ENCODE measurements around the gene SRSF2. TPM values are rescaled to one million over a fixed set of nuclear protein-coding genes. Genes with fewer than 3 reads are reported as not detected.
A peak's percentile ranks its signal among the peaks of the same experiment; 100 is the strongest.

Gene SRSF2
- polyA plus RNA-seq, 2 of the 4 experiments (the other 2 are of a cell fraction), result 338 to 412 TPM

DNA sequence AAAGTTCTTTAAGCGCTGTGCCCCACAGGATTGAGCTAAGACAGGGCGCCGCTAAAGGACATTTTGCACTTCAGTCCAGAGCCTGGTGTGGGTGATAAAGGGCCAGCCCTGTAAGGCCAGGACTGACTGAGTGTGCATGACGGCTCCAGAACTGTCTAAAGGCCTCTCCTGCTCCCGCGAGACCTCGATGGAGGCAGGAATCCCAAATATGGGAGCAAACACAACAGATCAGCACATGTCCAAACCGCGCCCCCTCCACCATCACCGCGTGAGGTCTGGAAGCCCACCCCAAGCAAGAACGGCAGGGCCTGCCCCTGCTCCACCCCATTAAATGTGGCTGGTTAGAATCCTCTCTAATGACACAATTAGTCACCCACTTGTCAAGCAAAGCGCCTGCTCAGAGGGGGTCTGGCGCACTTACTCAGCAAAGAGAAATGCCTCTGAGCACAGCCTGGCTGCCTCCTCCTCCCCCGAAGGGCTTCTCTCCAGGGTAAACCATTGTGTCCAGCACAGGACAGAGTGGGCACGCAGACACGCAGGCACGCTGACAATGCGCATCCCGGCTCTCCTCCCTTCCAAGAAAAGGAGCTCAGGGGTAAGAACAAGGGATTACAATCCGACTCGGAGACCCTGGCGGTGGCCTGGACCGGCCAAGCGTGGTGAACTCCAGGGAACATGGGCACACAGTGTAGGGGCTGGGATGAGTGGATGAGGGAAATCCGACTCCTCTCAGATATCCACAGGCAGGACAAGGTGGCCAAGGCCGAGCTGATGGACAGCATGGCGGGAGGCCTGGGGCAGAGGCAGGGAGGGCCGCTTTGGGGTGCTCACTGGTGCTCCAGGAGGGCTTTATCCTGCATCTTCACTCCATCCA is 27.8 kb downstream of the SRSF2 start:
- Histone ChIP-seq H3K9me3 (no peaks in the 10 kb centered on the region), H3K4me3 (peak overlapping the region; percentile 60), H3K4me2 (peak overlapping the region; percentile 98), H3K27ac (peak overlapping the region; percentile 73 to 88; a peak in 5 of 6 replicates), H3K4me1 (peaks cover 22% of the 10 kb centered on the region)
- 89% methylated on average over 29 of the region's 29 CpGs for WGBS (ENCODE audit: missing lambda C conversion rate)
- ChIA-PET POLR2A (interaction anchor here (1.2 kb wide), 1 partner anchor 152 kb away, joined by 4 read pairs; no protein-coding TSS in a partner anchor), CTCF (interaction anchor here (0.9 to 26.0 kb wide), 11 partner anchors 9 to 195 kb away, joined by 3 to 456 read pairs (median 5); partner anchors contain the start of genes JMJD6 and METTL23)
- no peak for FAIRE-seq
- no peak for TF ChIP-seq CHD2 (IDR thresholded peaks at IDR 0.05; ENCODE audit: low read length, partially characterized antibody)
- TF ChIP-seq, protein P1, sequence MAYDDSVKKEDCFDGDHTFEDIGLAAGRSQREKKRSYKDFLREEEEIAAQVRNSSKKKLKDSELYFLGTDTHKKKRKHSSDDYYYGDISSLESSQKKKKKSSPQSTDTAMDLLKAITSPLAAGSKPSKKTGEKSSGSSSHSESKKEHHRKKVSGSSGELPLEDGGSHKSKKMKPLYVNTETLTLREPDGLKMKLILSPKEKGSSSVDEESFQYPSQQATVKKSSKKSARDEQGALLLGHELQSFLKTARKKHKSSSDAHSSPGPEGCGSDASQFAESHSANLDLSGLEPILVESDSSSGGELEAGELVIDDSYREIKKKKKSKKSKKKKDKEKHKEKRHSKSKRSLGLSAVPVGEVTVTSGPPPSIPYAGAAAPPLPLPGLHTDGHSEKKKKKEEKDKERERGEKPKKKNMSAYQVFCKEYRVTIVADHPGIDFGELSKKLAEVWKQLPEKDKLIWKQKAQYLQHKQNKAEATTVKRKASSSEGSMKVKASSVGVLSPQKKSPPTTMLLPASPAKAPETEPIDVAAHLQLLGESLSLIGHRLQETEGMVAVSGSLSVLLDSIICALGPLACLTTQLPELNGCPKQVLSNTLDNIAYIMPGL (CRISPR knock-in tag; IDR thresholded peaks at IDR 0.05; ENCODE audit: borderline replicate concordance), result no peak
- TF ChIP-seq, protein P2, sequence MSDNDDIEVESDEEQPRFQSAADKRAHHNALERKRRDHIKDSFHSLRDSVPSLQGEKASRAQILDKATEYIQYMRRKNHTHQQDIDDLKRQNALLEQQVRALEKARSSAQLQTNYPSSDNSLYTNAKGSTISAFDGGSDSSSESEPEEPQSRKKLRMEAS (IDR thresholded peaks at IDR 0.05), result 0 out of 2 replicates have a peak, but pooled peaks have one; percentile 23
- no peak for TF ChIP-seq JUN (IDR thresholded peaks at IDR 0.05)
- TF ChIP-seq, protein P3, sequence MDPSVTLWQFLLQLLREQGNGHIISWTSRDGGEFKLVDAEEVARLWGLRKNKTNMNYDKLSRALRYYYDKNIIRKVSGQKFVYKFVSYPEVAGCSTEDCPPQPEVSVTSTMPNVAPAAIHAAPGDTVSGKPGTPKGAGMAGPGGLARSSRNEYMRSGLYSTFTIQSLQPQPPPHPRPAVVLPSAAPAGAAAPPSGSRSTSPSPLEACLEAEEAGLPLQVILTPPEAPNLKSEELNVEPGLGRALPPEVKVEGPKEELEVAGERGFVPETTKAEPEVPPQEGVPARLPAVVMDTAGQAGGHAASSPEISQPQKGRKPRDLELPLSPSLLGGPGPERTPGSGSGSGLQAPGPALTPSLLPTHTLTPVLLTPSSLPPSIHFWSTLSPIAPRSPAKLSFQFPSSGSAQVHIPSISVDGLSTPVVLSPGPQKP (IDR thresholded peaks at IDR 0.05; ENCODE audit: low read depth, low read length), result no peak
- TF ChIP-seq POLR2A (IDR thresholded peaks at IDR 0.05; ENCODE audit: low read length), result peak; percentile 5; the same call in 1 of the 2 replicates
- TF ChIP-seq FOSL2 (IDR thresholded peaks at IDR 0.05), result no peak
- peak; percentile 47; the same call in 1 of the 2 replicates for TF ChIP-seq FOSL2 (CRISPR knock-in tag; IDR thresholded peaks at IDR 0.05)
- peak; percentile 1 to 45; a peak in 3 of 6 replicates for ATAC-seq
- DNase-seq (ENCODE audit: low read depth in 1 of 2, low spot score in 1 of 2), result peak in 1 of 2 experiments; percentile 29

DNA sequence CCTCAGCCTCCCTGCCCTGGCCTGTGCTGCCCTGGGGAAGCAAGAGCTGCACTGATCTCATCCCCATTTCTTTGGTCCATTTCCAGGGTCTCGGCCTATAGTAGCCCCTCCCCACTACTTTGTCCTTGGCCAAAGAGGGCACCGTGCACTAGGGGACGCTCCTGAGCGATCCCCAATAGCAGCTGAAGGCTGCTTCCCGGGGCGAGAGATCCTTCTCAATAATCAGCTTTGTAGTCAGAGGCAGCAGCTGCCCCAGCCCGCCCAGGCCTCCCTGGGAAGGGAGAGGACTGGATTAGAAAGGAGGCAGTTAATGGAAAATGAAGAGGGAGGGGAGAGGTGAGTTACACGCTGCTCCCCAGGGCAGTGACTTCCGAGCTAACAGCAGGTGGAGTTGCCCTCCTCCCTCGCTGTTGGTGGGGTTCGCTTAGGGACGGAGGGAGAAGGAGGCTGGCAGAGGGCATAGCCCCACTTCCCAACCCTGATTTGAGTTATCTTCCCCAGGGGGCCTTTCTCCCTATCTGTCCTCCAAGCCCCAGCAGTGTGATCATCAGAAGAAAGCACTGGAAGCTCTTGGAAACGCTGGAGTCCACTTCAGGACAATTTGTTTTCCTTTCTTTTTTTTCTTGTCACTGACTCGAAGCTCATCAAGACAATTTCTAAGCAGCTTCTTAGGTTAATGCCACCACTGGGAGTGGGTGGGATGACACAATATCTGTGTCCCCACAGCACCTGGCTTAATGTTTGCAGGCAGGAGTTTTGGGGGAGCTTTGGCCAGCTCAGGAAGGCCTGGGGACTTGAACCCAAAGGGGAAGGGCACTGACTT is 28.9 kb downstream of the SRSF2 start:
- H3K9me3 ChIP-seq, result no peaks in the 10 kb centered on the region
- ChIA-PET CTCF (interaction anchor here (0.9 to 26.0 kb wide), 10 partner anchors 11 to 250 kb away, joined by 3 to 456 read pairs (median 4); partner anchors contain the start of genes JMJD6 and METTL23), POLR2A (no interaction called here)
- peaks cover 22% of the 10 kb centered on the region for H3K4me1 ChIP-seq
- no peak overlapping the region for H3K4me2 ChIP-seq
- TF ChIP-seq, protein P4, sequence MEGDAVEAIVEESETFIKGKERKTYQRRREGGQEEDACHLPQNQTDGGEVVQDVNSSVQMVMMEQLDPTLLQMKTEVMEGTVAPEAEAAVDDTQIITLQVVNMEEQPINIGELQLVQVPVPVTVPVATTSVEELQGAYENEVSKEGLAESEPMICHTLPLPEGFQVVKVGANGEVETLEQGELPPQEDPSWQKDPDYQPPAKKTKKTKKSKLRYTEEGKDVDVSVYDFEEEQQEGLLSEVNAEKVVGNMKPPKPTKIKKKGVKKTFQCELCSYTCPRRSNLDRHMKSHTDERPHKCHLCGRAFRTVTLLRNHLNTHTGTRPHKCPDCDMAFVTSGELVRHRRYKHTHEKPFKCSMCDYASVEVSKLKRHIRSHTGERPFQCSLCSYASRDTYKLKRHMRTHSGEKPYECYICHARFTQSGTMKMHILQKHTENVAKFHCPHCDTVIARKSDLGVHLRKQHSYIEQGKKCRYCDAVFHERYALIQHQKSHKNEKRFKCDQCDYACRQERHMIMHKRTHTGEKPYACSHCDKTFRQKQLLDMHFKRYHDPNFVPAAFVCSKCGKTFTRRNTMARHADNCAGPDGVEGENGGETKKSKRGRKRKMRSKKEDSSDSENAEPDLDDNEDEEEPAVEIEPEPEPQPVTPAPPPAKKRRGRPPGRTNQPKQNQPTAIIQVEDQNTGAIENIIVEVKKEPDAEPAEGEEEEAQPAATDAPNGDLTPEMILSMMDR (IDR thresholded peaks at IDR 0.05), result peak; percentile 13; the same call in 1 of the 3 replicates
- TF ChIP-seq, protein P5, sequence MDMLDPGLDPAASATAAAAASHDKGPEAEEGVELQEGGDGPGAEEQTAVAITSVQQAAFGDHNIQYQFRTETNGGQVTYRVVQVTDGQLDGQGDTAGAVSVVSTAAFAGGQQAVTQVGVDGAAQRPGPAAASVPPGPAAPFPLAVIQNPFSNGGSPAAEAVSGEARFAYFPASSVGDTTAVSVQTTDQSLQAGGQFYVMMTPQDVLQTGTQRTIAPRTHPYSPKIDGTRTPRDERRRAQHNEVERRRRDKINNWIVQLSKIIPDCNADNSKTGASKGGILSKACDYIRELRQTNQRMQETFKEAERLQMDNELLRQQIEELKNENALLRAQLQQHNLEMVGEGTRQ (IDR thresholded peaks at IDR 0.05), result no peak
- 0 out of 6 replicates have a peak overlapping the region, but pooled peaks of 1 of the 2 experiments have one; percentile 29 for H3K27ac ChIP-seq
- FAIRE-seq (no peak), DNase-seq (ENCODE audit: low read depth in 1 of 2, low spot score in 1 of 2) (no peak), ATAC-seq (no peak)
- 84% methylated on average over 14 of the region's 14 CpGs for WGBS (ENCODE audit: missing lambda C conversion rate)
- no peak overlapping the region for H3K4me3 ChIP-seq

DNA sequence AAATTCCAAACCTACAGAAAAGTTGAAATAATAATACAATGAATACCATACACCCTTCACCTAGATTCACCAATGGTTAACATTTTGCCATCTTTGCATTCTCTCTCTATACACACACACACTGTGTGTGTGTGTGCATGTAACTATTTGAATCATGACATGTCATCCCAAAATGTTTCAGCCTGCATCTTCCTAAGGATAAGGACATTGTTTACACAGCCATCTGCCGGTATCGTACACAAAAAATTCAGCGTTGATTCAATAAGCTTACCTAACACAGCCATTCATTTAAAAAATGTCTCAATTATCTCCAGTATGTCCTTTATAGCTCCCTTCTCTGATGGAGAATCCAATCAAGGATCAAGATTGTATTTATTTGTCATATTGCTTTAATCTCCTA is 30.3 kb downstream of the SRSF2 start:
- no peak for DNase-seq (ENCODE audit: low read depth in 1 of 2, low spot score in 1 of 2)
- ChIA-PET CTCF (interaction anchor here (26.0 kb wide), 1 partner anchor 17 kb away, joined by 456 read pairs; no protein-coding TSS in a partner anchor), POLR2A (no interaction called here)
- 90% methylated on average over 3 of the region's 3 CpGs for WGBS (ENCODE audit: missing lambda C conversion rate)
- no peak overlapping the region for H3K4me3 ChIP-seq
- peaks cover 21% of the 10 kb centered on the region for H3K4me1 ChIP-seq
- H3K9me3 ChIP-seq, result no peaks in the 10 kb centered on the region
- H3K4me2 ChIP-seq, result no peak overlapping the region
- no peak overlapping the region for H3K27ac ChIP-seq
- no peak for FAIRE-seq
- no peak for ATAC-seq
- TF ChIP-seq, protein P6, sequence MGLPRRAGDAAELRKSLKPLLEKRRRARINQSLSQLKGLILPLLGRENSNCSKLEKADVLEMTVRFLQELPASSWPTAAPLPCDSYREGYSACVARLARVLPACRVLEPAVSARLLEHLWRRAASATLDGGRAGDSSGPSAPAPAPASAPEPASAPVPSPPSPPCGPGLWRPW (IDR thresholded peaks at IDR 0.05), result no peak
- TF ChIP-seq, protein P2 (IDR thresholded peaks at IDR 0.05), result no peak
- TF ChIP-seq ZNF302 (CRISPR knock-in tag; IDR thresholded peaks at IDR 0.05) (no peak), RFX5 (IDR thresholded peaks at IDR 0.05) (no peak), KDM1A (IDR thresholded peaks at IDR 0.05; ENCODE audit: low read depth) (no peak), ZFP36 (IDR thresholded peaks at IDR 0.05; ENCODE audit: borderline replicate concordance, partially characterized antibody) (no peak), EHMT2 (IDR thresholded peaks at IDR 0.05; ENCODE audit: low read depth) (no peak)
- TF ChIP-seq, protein P7, sequence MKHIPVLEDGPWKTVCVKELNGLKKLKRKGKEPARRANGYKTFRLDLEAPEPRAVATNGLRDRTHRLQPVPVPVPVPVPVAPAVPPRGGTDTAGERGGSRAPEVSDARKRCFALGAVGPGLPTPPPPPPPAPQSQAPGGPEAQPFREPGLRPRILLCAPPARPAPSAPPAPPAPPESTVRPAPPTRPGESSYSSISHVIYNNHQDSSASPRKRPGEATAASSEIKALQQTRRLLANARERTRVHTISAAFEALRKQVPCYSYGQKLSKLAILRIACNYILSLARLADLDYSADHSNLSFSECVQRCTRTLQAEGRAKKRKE (CRISPR knock-in tag; IDR thresholded peaks at IDR 0.05; ENCODE audit: low read depth), result no peak
- TF ChIP-seq, protein P8, sequence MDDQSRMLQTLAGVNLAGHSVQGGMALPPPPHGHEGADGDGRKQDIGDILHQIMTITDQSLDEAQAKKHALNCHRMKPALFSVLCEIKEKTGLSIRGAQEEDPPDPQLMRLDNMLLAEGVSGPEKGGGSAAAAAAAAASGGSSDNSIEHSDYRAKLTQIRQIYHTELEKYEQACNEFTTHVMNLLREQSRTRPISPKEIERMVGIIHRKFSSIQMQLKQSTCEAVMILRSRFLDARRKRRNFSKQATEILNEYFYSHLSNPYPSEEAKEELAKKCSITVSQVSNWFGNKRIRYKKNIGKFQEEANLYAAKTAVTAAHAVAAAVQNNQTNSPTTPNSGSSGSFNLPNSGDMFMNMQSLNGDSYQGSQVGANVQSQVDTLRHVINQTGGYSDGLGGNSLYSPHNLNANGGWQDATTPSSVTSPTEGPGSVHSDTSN (IDR thresholded peaks at IDR 0.05), result no peak
- TF ChIP-seq, protein P3 (IDR thresholded peaks at IDR 0.05; ENCODE audit: low read depth, low read length), result no peak
